HCT116 (cell line): ENCODE results near the gene RIPPLY2. TPM values are rescaled to one million over a fixed set of nuclear protein-coding genes. Genes with fewer than 3 reads are reported as not detected.

ENCODE experiments used
- ATAC-seq: fragments of 200-7000 bp; cut with Tn5 transposase; 2 replicates; pipeline ENCODE4 v1.9.1; 2020; ENCODE audit warnings: mild to moderate bottlenecking, moderate library complexity
- BruUV-seq: library from RNA; stranded (reverse); fragments of 400-500 nt; replicated peaks from 2 replicates; lab custom pipeline; 2021; lab: Mats Ljungman, UMichigan
- CTCF ChIA-PET: fragments of 300-600 bp; sonication (Branson Sonifier 250); formaldehyde crosslinking; loops from one replicate; lab custom pipeline; 2021; ENCODE audit warnings: antibody characterized with exemption; lab: Charles Lee
- POLR2A ChIA-PET: fragments of 300-600, 350-600 bp; sonication (Branson Sonifier 250); formaldehyde crosslinking; loops from one replicate; lab custom pipeline; 2021; ENCODE audit warnings: antibody characterized with exemption; lab: Charles Lee
- RAD21 ChIA-PET, 2 experiments: fragments of 300-600 bp; sonication (Branson Sonifier 250); formaldehyde crosslinking; loops; one replicate each; lab custom pipeline; 2023; ENCODE audit warnings: low total read pairs in 2 of 2; ENCODE audit not compliant: uncharacterized antibody in 2 of 2, unreplicated experiment in 2 of 2, low non-redundant PET in 1 of 2; lab: Charles Lee
- DNase-seq: peaks from one replicate; pipeline ENCODE4 v3.0.0-alpha.2; 2010; ENCODE audit warnings: low read depth, low spot score
- H2AFZ ChIP-seq: fragments of 200-600 bp; shearing (Covaris generic), sonication (generic); 2 replicates; pipeline ENCODE4 v1.6.1; 2017; ENCODE audit warnings: low read depth, mixed run types, mixed read lengths, antibody characterized with exemption, low read length; ENCODE audit not compliant: poor library complexity, severe bottlenecking
- H3K27ac ChIP-seq: 2 replicates; pipeline ENCODE4 v1.5.1; 2012; ENCODE audit warnings: low read depth, low read length
- H3K27me3 ChIP-seq: fragments of 200-600 bp; sonication (generic); 2 replicates; pipeline ENCODE4 v1.6.1; 2016; ENCODE audit warnings: mixed run types, low read length, mixed read lengths; ENCODE audit not compliant: insufficient read depth
- H3K36me3 ChIP-seq, 2 experiments: fragments of 200-500 bp in 1 of 2; fragments of 200-600 bp in 1 of 2; sonication (Bioruptor generic) in 1 of 2; sonication (generic) in 1 of 2; 2 replicates each; pipeline versions ENCODE4 v1.5.1 to v1.6.1; 2014 to 2016; ENCODE audit warnings: low read length in 2 of 2, inconsistent platforms in 1 of 2, mixed read lengths in 1 of 2, mixed run types in 1 of 2; ENCODE audit not compliant: insufficient read depth in 2 of 2, control insufficient read depth in 1 of 2
- H3K4me1 ChIP-seq, 2 experiments: fragments of 200-600 bp in 1 of 2; sonication (generic) in 1 of 2; 2 replicates each; pipeline versions ENCODE4 v1.5.1 to v1.6.1; 2012 to 2017; ENCODE audit warnings: low read length in 2 of 2, inconsistent platforms in 1 of 2, mild to moderate bottlenecking in 1 of 2, mixed read lengths in 1 of 2, mixed run types in 1 of 2, moderate library complexity in 1 of 2; ENCODE audit not compliant: insufficient read depth in 2 of 2, control insufficient read depth in 1 of 2
- H3K4me2 ChIP-seq: fragments of 200-600 bp; sonication (generic); 2 replicates; pipeline ENCODE4 v1.6.1; 2017; ENCODE audit warnings: mixed run types, low read length, mixed read lengths
- H3K4me3 ChIP-seq, 2 experiments: fragments of 200-600 bp in 1 of 2; sonication (generic) in 1 of 2; replicated peaks in 1 of 2; 2 replicates each; pipeline ENCODE4 v1.5.1; 2011 to 2016; ENCODE audit warnings: low read length in 2 of 2, control low read depth in 1 of 2, low read depth in 1 of 2, mild to moderate bottlenecking in 1 of 2, mixed read lengths in 1 of 2, mixed run types in 1 of 2
- H3K79me2 ChIP-seq: fragments of 200-600 bp; sonication (generic); 2 replicates; pipeline ENCODE4 v1.6.1; 2017; ENCODE audit warnings: mild to moderate bottlenecking, mixed run types, low read length, moderate library complexity, mixed read lengths; ENCODE audit not compliant: insufficient read depth
- H3K9ac ChIP-seq: fragments of 200-600 bp; sonication (generic); 2 replicates; pipeline ENCODE4 v1.6.1; 2016; ENCODE audit warnings: low read length, mixed read lengths
- H3K9me2 ChIP-seq: fragments of 200-600 bp; sonication (generic), shearing (Covaris generic); 2 replicates; pipeline ENCODE4 v1.6.1; 2017; ENCODE audit warnings: mixed run types, mild to moderate bottlenecking, moderate library complexity; ENCODE audit not compliant: insufficient read depth
- H3K9me3 ChIP-seq, 2 experiments: fragments of 200-500 bp in 1 of 2; fragments of 200-600 bp in 1 of 2; sonication (Bioruptor generic) in 1 of 2; sonication (generic) in 1 of 2; 2 replicates each; pipeline ENCODE4 v1.6.1; 2014 to 2017; ENCODE audit warnings: low read length in 2 of 2, mixed read lengths in 2 of 2, inconsistent platforms in 1 of 2, low read depth in 1 of 2, mild to moderate bottlenecking in 1 of 2, mixed run types in 1 of 2, moderate library complexity in 1 of 2; ENCODE audit not compliant: control insufficient read depth in 1 of 2, insufficient read depth in 1 of 2
- H4K20me1 ChIP-seq: fragments of 200-600 bp; sonication (generic), shearing (Covaris generic); 2 replicates; pipeline ENCODE4 v1.6.1; 2017; ENCODE audit warnings: mixed run types, mild to moderate bottlenecking, moderate library complexity; ENCODE audit not compliant: insufficient read depth
- CBX3 ChIP-seq: IDR thresholded peaks from 2 replicates; pipeline ENCODE4 v1.6.1; 2012; ENCODE audit warnings: low read depth
- EGR1 ChIP-seq: IDR thresholded peaks from 2 replicates; pipeline ENCODE4 v1.6.1; 2012; ENCODE audit warnings: low read depth
- ELF1 ChIP-seq: IDR thresholded peaks from 2 replicates; pipeline ENCODE4 v1.6.1; 2012; ENCODE audit warnings: low read depth, borderline replicate concordance
- EZH2 ChIP-seq: fragments of 200-600 bp; sonication (generic); IDR thresholded peaks from 2 replicates; pipeline ENCODE4 v1.6.1; 2017; ENCODE audit warnings: antibody characterized with exemption, mixed run types
- EZH2phosphoT487 ChIP-seq: fragments of 200-600 bp; IDR thresholded peaks from 2 replicates; pipeline ENCODE4 v1.6.1; 2018; ENCODE audit warnings: antibody characterized with exemption, borderline replicate concordance
- JUND ChIP-seq: IDR thresholded peaks from 2 replicates; pipeline ENCODE4 v1.6.1; 2012
- POLR2A ChIP-seq: IDR thresholded peaks from 2 replicates; pipeline ENCODE4 v1.7.0; 2011; ENCODE audit warnings: borderline replicate concordance; ENCODE audit not compliant: insufficient read depth, insufficient read length; ENCODE audit errors: extremely low read depth
- POLR2AphosphoS5 ChIP-seq: IDR thresholded peaks from 2 replicates; pipeline ENCODE4 v1.6.1; 2011; ENCODE audit warnings: mild to moderate bottlenecking, low read depth, low read length, moderate library complexity
- RAD21 ChIP-seq: IDR thresholded peaks from 2 replicates; pipeline ENCODE4 v1.6.1; 2012; ENCODE audit warnings: low read depth, mild to moderate bottlenecking
- SIN3A ChIP-seq: IDR thresholded peaks from 2 replicates; pipeline ENCODE4 v1.6.1; 2012; ENCODE audit warnings: low read depth
- SP1 ChIP-seq: IDR thresholded peaks from 2 replicates; pipeline ENCODE4 v1.6.1; 2012; ENCODE audit warnings: low read depth
- SRF ChIP-seq: IDR thresholded peaks from 2 replicates; pipeline ENCODE4 v1.6.1; 2012; ENCODE audit warnings: low read depth
- YY1 ChIP-seq: IDR thresholded peaks from 2 replicates; pipeline ENCODE4 v1.6.1; 2011; ENCODE audit warnings: low read length, low read depth, moderate library complexity, mild to moderate bottlenecking; ENCODE audit not compliant: insufficient replicate concordance; ENCODE audit errors: extremely low read depth
- ZFX ChIP-seq: fragments of 450-650 bp; IDR thresholded peaks from 2 replicates; pipeline ENCODE4 v1.6.1; 2017
- ZNF274 ChIP-seq: fragments of 200-500 bp; sonication (Bioruptor generic); IDR thresholded peaks from 2 replicates; pipeline ENCODE4 v1.6.1; 2014; ENCODE audit warnings: mild to moderate bottlenecking, low read depth, low read length, inconsistent platforms
- intact Hi-C: fragments of 100-400 bp; cut with micrococcal nuclease; formaldehyde crosslinking; loops from 2 replicates; pipeline ENCODE4 v1.10.0; 2022
- total RNA-seq: library from RNA; stranded (reverse); gene quantifications from one replicate; pipeline ENCODE4 v1.2.1, GENCODE V29; 2021; ENCODE audit not compliant: unreplicated experiment
- TF ChIP-seq, protein P1 (sequence below): IDR thresholded peaks from 2 replicates; pipeline ENCODE4 v1.6.1; 2012
- TF ChIP-seq, protein P2 (sequence below): IDR thresholded peaks from 2 replicates; pipeline ENCODE4 v1.6.1; 2012
- TF ChIP-seq, protein P3 (sequence below): IDR thresholded peaks from 2 replicates; pipeline ENCODE4 v1.6.1; 2012; ENCODE audit warnings: low read depth

Gene RIPPLY2
- total RNA-seq, 1 experiment from 2014 or later = not detected

DNA sequence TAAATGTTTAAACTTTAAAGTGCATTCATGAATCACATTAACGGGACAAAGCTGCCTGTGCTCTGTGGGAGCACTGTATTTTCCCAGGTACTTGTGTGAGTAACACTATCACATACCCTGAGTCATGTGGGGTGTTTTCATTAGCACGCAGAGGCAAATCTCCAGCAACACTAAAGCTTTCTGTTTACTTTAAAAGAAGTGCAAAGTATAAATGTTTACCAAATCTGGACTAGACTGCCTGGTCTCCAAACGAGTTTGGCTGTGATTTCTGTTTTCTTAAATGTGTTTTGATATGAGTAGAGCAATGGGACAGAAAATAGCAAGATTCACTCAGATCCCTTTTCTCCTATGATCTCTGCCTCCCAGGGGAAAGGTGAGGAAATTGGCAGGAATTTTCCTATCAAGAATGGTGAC lies 28.8 kb upstream of the RIPPLY2 start:
- H2AFZ ChIP-seq = peak overlapping the region; percentile 71
- BruUV-seq = no TSS peak
- DNase-seq = no peak

GRCh38 chr6:83824831-83825230 lies 28.3 kb upstream of the RIPPLY2 start:
- no peaks in the 10 kb centered on the region for H3K36me3 ChIP-seq
- H3K4me1 ChIP-seq = peaks cover 3 to 7% of the 10 kb centered on the region in 2 experiments; a peak in 2 of 4 replicates
- no peak overlapping the region for H3K9ac ChIP-seq
- no peak for DNase-seq
- H3K27ac ChIP-seq = no peak overlapping the region
- no peaks in the 10 kb centered on the region for H3K9me3 ChIP-seq
- ATAC-seq = no peak
- no peaks in the 10 kb centered on the region for H4K20me1 ChIP-seq
- ChIA-PET RAD21 (no interaction called here), POLR2A (no interaction called here), CTCF (no interaction called here)
- H2AFZ ChIP-seq = peak overlapping the region; percentile 71
- H3K27me3 ChIP-seq = no peaks in the 10 kb centered on the region
- no peaks in the 10 kb centered on the region for H3K79me2 ChIP-seq
- no peak overlapping the region for H3K4me3 ChIP-seq
- no TSS peak for BruUV-seq
- H3K9me2 ChIP-seq = no peaks in the 10 kb centered on the region
- intact Hi-C loops = no loop called here
- peak overlapping the region; percentile 26 for H3K4me2 ChIP-seq
- TF ChIP-seq, protein P1, sequence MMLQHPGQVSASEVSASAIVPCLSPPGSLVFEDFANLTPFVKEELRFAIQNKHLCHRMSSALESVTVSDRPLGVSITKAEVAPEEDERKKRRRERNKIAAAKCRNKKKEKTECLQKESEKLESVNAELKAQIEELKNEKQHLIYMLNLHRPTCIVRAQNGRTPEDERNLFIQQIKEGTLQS = no peak
- no peak for TF ChIP-seq POLR2AphosphoS5
- TF ChIP-seq EZH2 = no peak
- no peak for TF ChIP-seq SIN3A
- no peak for TF ChIP-seq ELF1
- no peak for TF ChIP-seq SRF
- no peak for TF ChIP-seq YY1
- TF ChIP-seq ZNF274 = no peak
- no peak for TF ChIP-seq RAD21
- TF ChIP-seq, protein P2, sequence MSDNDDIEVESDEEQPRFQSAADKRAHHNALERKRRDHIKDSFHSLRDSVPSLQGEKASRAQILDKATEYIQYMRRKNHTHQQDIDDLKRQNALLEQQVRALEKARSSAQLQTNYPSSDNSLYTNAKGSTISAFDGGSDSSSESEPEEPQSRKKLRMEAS = no peak
- no peak for TF ChIP-seq EGR1
- TF ChIP-seq ZFX = no peak
- no peak for TF ChIP-seq POLR2A
- no peak for TF ChIP-seq CBX3
- TF ChIP-seq SP1 = no peak
- no peak for TF ChIP-seq JUND
- TF ChIP-seq EZH2phosphoT487 = no peak

More for the DNA sequence above, 28.8 kb upstream of the RIPPLY2 start:
- Histone ChIP-seq H3K36me3 (no peaks in the 10 kb centered on the region), H3K4me2 (peak overlapping the region; percentile 26), H3K27me3 (no peaks in the 10 kb centered on the region), H3K79me2 (no peaks in the 10 kb centered on the region), H3K9me2 (no peaks in the 10 kb centered on the region), H4K20me1 (no peaks in the 10 kb centered on the region), H3K27ac (no peak overlapping the region), H3K9ac (no peak overlapping the region), H3K9me3 (no peaks in the 10 kb centered on the region), H3K4me1 (peaks cover 3 to 7% of the 10 kb centered on the region in 2 experiments; a peak in 2 of 4 replicates), H3K4me3 (no peak overlapping the region)
- intact Hi-C loops = no loop called here
- POLR2A ChIA-PET = no interaction called here
- RAD21 ChIA-PET = no interaction called here
- TF ChIP-seq EZH2phosphoT487 (no peak), JUND (0 out of 2 replicates have a peak, but pooled peaks have one; percentile 8), EGR1 (no peak)
- TF ChIP-seq, protein P3, sequence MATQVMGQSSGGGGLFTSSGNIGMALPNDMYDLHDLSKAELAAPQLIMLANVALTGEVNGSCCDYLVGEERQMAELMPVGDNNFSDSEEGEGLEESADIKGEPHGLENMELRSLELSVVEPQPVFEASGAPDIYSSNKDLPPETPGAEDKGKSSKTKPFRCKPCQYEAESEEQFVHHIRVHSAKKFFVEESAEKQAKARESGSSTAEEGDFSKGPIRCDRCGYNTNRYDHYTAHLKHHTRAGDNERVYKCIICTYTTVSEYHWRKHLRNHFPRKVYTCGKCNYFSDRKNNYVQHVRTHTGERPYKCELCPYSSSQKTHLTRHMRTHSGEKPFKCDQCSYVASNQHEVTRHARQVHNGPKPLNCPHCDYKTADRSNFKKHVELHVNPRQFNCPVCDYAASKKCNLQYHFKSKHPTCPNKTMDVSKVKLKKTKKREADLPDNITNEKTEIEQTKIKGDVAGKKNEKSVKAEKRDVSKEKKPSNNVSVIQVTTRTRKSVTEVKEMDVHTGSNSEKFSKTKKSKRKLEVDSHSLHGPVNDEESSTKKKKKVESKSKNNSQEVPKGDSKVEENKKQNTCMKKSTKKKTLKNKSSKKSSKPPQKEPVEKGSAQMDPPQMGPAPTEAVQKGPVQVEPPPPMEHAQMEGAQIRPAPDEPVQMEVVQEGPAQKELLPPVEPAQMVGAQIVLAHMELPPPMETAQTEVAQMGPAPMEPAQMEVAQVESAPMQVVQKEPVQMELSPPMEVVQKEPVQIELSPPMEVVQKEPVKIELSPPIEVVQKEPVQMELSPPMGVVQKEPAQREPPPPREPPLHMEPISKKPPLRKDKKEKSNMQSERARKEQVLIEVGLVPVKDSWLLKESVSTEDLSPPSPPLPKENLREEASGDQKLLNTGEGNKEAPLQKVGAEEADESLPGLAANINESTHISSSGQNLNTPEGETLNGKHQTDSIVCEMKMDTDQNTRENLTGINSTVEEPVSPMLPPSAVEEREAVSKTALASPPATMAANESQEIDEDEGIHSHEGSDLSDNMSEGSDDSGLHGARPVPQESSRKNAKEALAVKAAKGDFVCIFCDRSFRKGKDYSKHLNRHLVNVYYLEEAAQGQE = no peak
- CTCF ChIA-PET = no interaction called here
- peak; percentile 62 for ATAC-seq
